ENCODE measurements around the gene POU4F3. TPM values are rescaled to one million over a fixed set of nuclear protein-coding genes. Genes with fewer than 3 reads are reported as not detected.

Gene POU4F3
- total RNA-seq, 1 donor from 2014 or later = 0.22 TPM

- TF ChIP-seq EZH2phosphoT487 (IDR thresholded peaks at IDR 0.05) (no peak), CTCF (IDR thresholded peaks at IDR 0.05) (no peak), EZH2 (IDR thresholded peaks at IDR 0.05) (no peak)
- no peak overlapping the region for H3K27ac Mint-ChIP-seq
- H2AFZ ChIP-seq (replicated peaks) = no peak overlapping the region
- no peak for DNase-seq (ENCODE audit: low spot score)
- no peaks in the 10 kb centered on the region for H3K36me3 ChIP-seq
- H3K27me3 ChIP-seq = no peaks in the 10 kb centered on the region
- no peak overlapping the region for H3K9ac ChIP-seq
- no peaks in the 10 kb centered on the region for H4K20me1 ChIP-seq (ENCODE audit: low read depth)
- H3F3A ChIP-seq (ENCODE audit: low read depth) = no peaks in the 10 kb centered on the region
- no peaks in the 10 kb centered on the region for H3K4me1 Mint-ChIP-seq
- H3K9me3 Mint-ChIP-seq = no peaks in the 10 kb centered on the region
- H3K79me2 ChIP-seq (ENCODE audit: low read depth) = no peaks in the 10 kb centered on the region
- no peak overlapping the region for H3K27ac ChIP-seq
- no peak overlapping the region for H3K4me2 ChIP-seq
- peaks cover 7% of the 10 kb centered on the region for H3K4me1 ChIP-seq
- H3K9me3 ChIP-seq (ENCODE audit: low read depth) = no peaks in the 10 kb centered on the region
- no peaks in the 10 kb centered on the region for H3K36me3 Mint-ChIP-seq
- no peak overlapping the region for H3K4me3 ChIP-seq
- no peak overlapping the region for H3K4me3 Mint-ChIP-seq
- peaks cover 5% of the 10 kb centered on the region for H3K27me3 Mint-ChIP-seq (ENCODE audit: insufficient read depth, low read depth)
These were observed 25.6 kb upstream of the POU4F3 start for GRCh38 chr5:146313027-146313426.

GRCh38 chr5:146321571-146321970, 17.1 kb upstream of the POU4F3 start:
- Histone ChIP-seq H3K4me3 (no peak overlapping the region), H3K36me3 (no peaks in the 10 kb centered on the region), H3K27me3 (peaks cover 21% of the 10 kb centered on the region), H3K4me1 (no peaks in the 10 kb centered on the region), H3K79me2 (ENCODE audit: low read depth) (no peaks in the 10 kb centered on the region), H3K9ac (no peak overlapping the region), H3F3A (ENCODE audit: low read depth) (no peaks in the 10 kb centered on the region), H4K20me1 (ENCODE audit: low read depth) (no peaks in the 10 kb centered on the region), H2AFZ (replicated peaks) (no peak overlapping the region), H3K9me3 (ENCODE audit: low read depth) (no peaks in the 10 kb centered on the region), H3K4me2 (no peak overlapping the region), H3K27ac (no peak overlapping the region)
- Mint-ChIP-seq H3K36me3 (no peaks in the 10 kb centered on the region), H3K4me3 (no peak overlapping the region), H3K9me3 (no peaks in the 10 kb centered on the region), H3K27ac (no peak overlapping the region), H3K27me3 (ENCODE audit: insufficient read depth, low read depth) (peaks cover 4% of the 10 kb centered on the region), H3K4me1 (no peaks in the 10 kb centered on the region)
- DNase-seq (ENCODE audit: low spot score) = no peak
- TF ChIP-seq CTCF (IDR thresholded peaks at IDR 0.05) (no peak), EZH2phosphoT487 (IDR thresholded peaks at IDR 0.05) (no peak), EZH2 (IDR thresholded peaks at IDR 0.05) (no peak)

GRCh38 chr5:146327257-146327870, 11.3 kb upstream of the POU4F3 start:
- H2AFZ ChIP-seq (replicated peaks) = no peak overlapping the region
- no peaks in the 10 kb centered on the region for H3F3A ChIP-seq (ENCODE audit: low read depth)
- H3K4me1 ChIP-seq = peaks cover 17% of the 10 kb centered on the region
- peaks cover 26% of the 10 kb centered on the region for H3K27me3 Mint-ChIP-seq (ENCODE audit: insufficient read depth, low read depth)
- no peaks in the 10 kb centered on the region for H3K36me3 ChIP-seq
- H3K9me3 Mint-ChIP-seq = no peaks in the 10 kb centered on the region
- TF ChIP-seq EZH2 (IDR thresholded peaks at IDR 0.05) = no peak
- no peak for TF ChIP-seq EZH2phosphoT487 (IDR thresholded peaks at IDR 0.05)
- no peak for TF ChIP-seq CTCF (IDR thresholded peaks at IDR 0.05)
- peaks cover 8% of the 10 kb centered on the region for H3K4me1 Mint-ChIP-seq
- H3K9me3 ChIP-seq (ENCODE audit: low read depth) = no peaks in the 10 kb centered on the region
- H3K9ac ChIP-seq = no peak overlapping the region
- no peak overlapping the region for H3K4me3 ChIP-seq
- DNase-seq (ENCODE audit: low spot score) = no peak
- no peak overlapping the region for H3K27ac Mint-ChIP-seq
- H3K4me3 Mint-ChIP-seq = no peak overlapping the region
- H3K79me2 ChIP-seq (ENCODE audit: low read depth) = no peaks in the 10 kb centered on the region
- H3K27ac ChIP-seq = no peak overlapping the region
- no peaks in the 10 kb centered on the region for H3K36me3 Mint-ChIP-seq
- H4K20me1 ChIP-seq (ENCODE audit: low read depth) = peaks cover 2% of the 10 kb centered on the region
- peaks cover 38% of the 10 kb centered on the region for H3K27me3 ChIP-seq
- no peak overlapping the region for H3K4me2 ChIP-seq

Measured in neural progenitor cell (in vitro differentiated cells).